HEK293T (cell line): Measurements from ENCODE around the gene MED27.

ENCODE experiments used
- ARNT ChIP-seq: fragments of 450-650 bp; IDR thresholded peaks from 2 replicates; pipeline ENCODE4 v1.6.1; 2017; ENCODE audit warnings: mild to moderate bottlenecking
- FOXK2 ChIP-seq: fragments of 450-650 bp; IDR thresholded peaks from 2 replicates; pipeline ENCODE4 v1.6.1; 2016; ENCODE audit warnings: mild to moderate bottlenecking
- FOXM1 ChIP-seq: fragments of 450-650 bp; IDR thresholded peaks from 2 replicates; pipeline ENCODE4 v1.6.1; 2017; ENCODE audit warnings: mild to moderate bottlenecking, borderline replicate concordance

DNA sequence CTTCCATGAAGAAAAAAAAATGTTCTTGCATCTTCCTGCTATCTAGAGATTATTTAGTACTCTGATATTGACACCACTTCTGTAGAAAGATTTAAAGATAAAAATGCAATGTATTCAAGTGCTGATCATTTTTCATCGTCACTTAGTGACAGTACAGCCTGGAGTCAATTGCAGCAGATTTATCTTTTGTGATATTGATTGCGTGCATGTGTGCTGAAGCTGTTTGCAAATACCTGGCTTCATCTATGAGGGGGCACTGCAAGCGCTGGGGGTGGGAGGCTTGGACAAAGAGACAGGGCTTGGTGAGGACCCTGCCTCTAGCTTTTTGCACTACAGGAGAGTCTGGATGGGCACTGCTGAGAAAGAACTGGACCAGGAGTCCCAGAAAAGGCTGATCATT lies 38.0 kb upstream of the MED27 start:
- TF ChIP-seq FOXM1 (no peak), FOXK2 (no peak), ARNT (no peak)
